ENCODE data around the gene RPRD1B. TPM values are rescaled to one million over a fixed set of nuclear protein-coding genes. Genes with fewer than 3 reads are reported as not detected.

The RPRD1B gene
- total and polyA plus RNA-seq, 4 donors = 5.8 to 34.3 (median 29.4) TPM

DNA sequence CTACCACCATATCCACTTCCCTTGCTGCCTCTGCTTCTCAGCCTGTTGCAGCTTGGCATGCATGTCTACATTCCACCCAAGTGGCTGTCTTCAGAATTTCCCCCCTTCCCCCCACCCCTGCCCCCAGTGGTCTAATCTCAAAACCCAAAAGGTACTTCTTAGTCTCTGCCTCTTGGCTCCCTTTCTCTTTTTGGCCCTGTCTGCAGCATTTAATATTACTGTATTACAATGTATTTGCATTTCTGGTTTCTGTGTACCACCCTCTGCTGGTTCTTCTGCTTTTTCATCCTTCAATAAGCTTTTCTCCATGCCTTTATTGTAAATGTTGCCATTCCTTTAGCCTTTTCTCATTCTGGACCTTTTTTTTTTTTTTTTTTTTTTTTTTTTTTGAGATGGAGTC, 43.0 kb downstream of the RPRD1B start:
- H3K27me3 ChIP-seq (ENCODE audit: control insufficient read depth in 4 of 4, insufficient read depth in 4 of 4, low read length in 3 of 4) = no peaks in the 10 kb centered on the region

DNA sequence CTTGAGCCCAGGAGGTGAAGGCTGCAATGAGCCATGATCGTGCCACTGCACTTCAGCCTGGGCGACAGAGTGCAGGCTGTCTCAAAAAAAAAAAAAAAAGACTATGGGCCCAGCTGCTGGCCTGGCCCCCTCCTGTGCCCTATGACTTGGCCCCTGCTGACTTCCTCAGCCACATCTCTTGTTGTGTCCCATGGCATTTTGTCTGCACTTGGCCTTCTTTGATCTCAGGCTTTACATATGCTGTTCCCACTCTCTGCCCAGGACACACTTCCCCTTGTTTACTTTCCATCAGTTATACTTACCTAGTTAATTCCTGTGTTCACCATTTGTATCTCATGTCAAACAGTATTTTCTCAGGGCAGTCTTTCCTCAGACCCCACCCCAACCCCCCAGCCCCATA, 44.5 kb downstream of the RPRD1B start:
- WGBS = 98% methylated on average over 2 of the region's 2 CpGs
- H3K27ac ChIP-seq (ENCODE audit: low read depth in 1 of 2, low read length in 2 of 2) = no peak overlapping the region

More for the DNA sequence above, 43.0 kb downstream of the RPRD1B start:
- DNase-seq (ENCODE audit: low spot score) = no peak
- no peaks in the 10 kb centered on the region for H3K9me3 ChIP-seq (ENCODE audit: control insufficient read depth in 4 of 4, low read length in 3 of 4)
- H3K4me1 ChIP-seq (ENCODE audit: control insufficient read depth in 4 of 4, insufficient read depth in 4 of 4, low read length in 3 of 4) = peaks cover 0 to 14% (median 9%) of the 10 kb centered on the region in 4 donors
- H3K27ac ChIP-seq (ENCODE audit: low read depth in 1 of 2, low read length in 2 of 2) = no peak overlapping the region
- no peak overlapping the region for H3K9ac ChIP-seq (ENCODE audit: low read depth in 1 of 2, low read length in 2 of 2)
- H3K4me3 ChIP-seq (ENCODE audit: low read depth in 1 of 3, low read length in 3 of 3) = no peak overlapping the region
- TF ChIP-seq EGR1 (IDR thresholded peaks at IDR 0.05; ENCODE audit: low read depth in 2 of 2) (no peak), JUND (IDR thresholded peaks at IDR 0.05) (no peak), RXRA (IDR thresholded peaks at IDR 0.05) (no peak), FOXA1 (IDR thresholded peaks at IDR 0.05) (no peak), NR2F2 (IDR thresholded peaks at IDR 0.05) (no peak), FOXA2 (IDR thresholded peaks at IDR 0.05) (no peak), YY1 (IDR thresholded peaks at IDR 0.05) (no peak), HNF4A (conservative IDR thresholded peaks at IDR 0.05) (no peak), SP1 (IDR thresholded peaks at IDR 0.05) (no peak), GABPA (IDR thresholded peaks at IDR 0.05 in 1 of 2, conservative IDR thresholded peaks at IDR 0.05 in 1 of 2) (no peak)
- TF ChIP-seq, protein P1, sequence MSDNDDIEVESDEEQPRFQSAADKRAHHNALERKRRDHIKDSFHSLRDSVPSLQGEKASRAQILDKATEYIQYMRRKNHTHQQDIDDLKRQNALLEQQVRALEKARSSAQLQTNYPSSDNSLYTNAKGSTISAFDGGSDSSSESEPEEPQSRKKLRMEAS (IDR thresholded peaks at IDR 0.05) = no peak
- TF ChIP-seq, protein P2, sequence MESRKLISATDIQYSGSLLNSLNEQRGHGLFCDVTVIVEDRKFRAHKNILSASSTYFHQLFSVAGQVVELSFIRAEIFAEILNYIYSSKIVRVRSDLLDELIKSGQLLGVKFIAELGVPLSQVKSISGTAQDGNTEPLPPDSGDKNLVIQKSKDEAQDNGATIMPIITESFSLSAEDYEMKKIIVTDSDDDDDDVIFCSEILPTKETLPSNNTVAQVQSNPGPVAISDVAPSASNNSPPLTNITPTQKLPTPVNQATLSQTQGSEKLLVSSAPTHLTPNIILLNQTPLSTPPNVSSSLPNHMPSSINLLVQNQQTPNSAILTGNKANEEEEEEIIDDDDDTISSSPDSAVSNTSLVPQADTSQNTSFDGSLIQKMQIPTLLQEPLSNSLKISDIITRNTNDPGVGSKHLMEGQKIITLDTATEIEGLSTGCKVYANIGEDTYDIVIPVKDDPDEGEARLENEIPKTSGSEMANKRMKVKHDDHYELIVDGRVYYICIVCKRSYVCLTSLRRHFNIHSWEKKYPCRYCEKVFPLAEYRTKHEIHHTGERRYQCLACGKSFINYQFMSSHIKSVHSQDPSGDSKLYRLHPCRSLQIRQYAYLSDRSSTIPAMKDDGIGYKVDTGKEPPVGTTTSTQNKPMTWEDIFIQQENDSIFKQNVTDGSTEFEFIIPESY (IDR thresholded peaks at IDR 0.05) = no peak
- TF ChIP-seq, protein P3, sequence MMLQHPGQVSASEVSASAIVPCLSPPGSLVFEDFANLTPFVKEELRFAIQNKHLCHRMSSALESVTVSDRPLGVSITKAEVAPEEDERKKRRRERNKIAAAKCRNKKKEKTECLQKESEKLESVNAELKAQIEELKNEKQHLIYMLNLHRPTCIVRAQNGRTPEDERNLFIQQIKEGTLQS (IDR thresholded peaks at IDR 0.05) = no peak
- TF ChIP-seq, protein P4, sequence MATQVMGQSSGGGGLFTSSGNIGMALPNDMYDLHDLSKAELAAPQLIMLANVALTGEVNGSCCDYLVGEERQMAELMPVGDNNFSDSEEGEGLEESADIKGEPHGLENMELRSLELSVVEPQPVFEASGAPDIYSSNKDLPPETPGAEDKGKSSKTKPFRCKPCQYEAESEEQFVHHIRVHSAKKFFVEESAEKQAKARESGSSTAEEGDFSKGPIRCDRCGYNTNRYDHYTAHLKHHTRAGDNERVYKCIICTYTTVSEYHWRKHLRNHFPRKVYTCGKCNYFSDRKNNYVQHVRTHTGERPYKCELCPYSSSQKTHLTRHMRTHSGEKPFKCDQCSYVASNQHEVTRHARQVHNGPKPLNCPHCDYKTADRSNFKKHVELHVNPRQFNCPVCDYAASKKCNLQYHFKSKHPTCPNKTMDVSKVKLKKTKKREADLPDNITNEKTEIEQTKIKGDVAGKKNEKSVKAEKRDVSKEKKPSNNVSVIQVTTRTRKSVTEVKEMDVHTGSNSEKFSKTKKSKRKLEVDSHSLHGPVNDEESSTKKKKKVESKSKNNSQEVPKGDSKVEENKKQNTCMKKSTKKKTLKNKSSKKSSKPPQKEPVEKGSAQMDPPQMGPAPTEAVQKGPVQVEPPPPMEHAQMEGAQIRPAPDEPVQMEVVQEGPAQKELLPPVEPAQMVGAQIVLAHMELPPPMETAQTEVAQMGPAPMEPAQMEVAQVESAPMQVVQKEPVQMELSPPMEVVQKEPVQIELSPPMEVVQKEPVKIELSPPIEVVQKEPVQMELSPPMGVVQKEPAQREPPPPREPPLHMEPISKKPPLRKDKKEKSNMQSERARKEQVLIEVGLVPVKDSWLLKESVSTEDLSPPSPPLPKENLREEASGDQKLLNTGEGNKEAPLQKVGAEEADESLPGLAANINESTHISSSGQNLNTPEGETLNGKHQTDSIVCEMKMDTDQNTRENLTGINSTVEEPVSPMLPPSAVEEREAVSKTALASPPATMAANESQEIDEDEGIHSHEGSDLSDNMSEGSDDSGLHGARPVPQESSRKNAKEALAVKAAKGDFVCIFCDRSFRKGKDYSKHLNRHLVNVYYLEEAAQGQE (IDR thresholded peaks at IDR 0.05) = no peak
- H3K36me3 ChIP-seq (ENCODE audit: control insufficient read depth in 4 of 4, insufficient read depth in 3 of 4, low read depth in 1 of 4, low read length in 3 of 4) = peaks cover 4 to 33% (median 22%) of the 10 kb centered on the region in 4 donors

More for the DNA sequence above, 44.5 kb downstream of the RPRD1B start:
- H3K4me1 ChIP-seq (ENCODE audit: control insufficient read depth in 4 of 4, insufficient read depth in 4 of 4, low read length in 3 of 4) = peaks cover 1 to 21% (median 12%) of the 10 kb centered on the region in 4 donors
- TF ChIP-seq TAF1 (conservative IDR thresholded peaks at IDR 0.05) (no peak), SP1 (IDR thresholded peaks at IDR 0.05) (no peak), GABPA (IDR thresholded peaks at IDR 0.05 in 1 of 2, conservative IDR thresholded peaks at IDR 0.05 in 1 of 2) (no peak), HNF4G (IDR thresholded peaks at IDR 0.05) (no peak), JUND (IDR thresholded peaks at IDR 0.05) (no peak), RXRA (IDR thresholded peaks at IDR 0.05) (no peak)
- H3K27me3 ChIP-seq (ENCODE audit: control insufficient read depth in 4 of 4, insufficient read depth in 4 of 4, low read length in 3 of 4) = no peaks in the 10 kb centered on the region
- DNase-seq (ENCODE audit: low spot score) = no peak
- peaks cover 4 to 20% (median 17%) of the 10 kb centered on the region in 4 donors for H3K36me3 ChIP-seq (ENCODE audit: control insufficient read depth in 4 of 4, insufficient read depth in 3 of 4, low read depth in 1 of 4, low read length in 3 of 4)
- no peak overlapping the region for H3K9ac ChIP-seq (ENCODE audit: low read depth in 1 of 2, low read length in 2 of 2)
- no peak overlapping the region for H3K4me3 ChIP-seq (ENCODE audit: low read depth in 1 of 3, low read length in 3 of 3)
- H3K9me3 ChIP-seq (ENCODE audit: control insufficient read depth in 4 of 4, low read length in 3 of 4) = no peaks in the 10 kb centered on the region
